ENCODE data around the gene SKA1.
"Not testable (repeated sequence)": the region's sequence is repeated elsewhere in the genome, so short reads cannot be mapped to it uniquely, and the experiment has no call there.

Gene SKA1

GRCh38 chr18:50429207-50429948 is 54.5 kb downstream of the SKA1 start:
- no peak for DNase-seq (ENCODE audit: low read depth, low spot score)

DNA sequence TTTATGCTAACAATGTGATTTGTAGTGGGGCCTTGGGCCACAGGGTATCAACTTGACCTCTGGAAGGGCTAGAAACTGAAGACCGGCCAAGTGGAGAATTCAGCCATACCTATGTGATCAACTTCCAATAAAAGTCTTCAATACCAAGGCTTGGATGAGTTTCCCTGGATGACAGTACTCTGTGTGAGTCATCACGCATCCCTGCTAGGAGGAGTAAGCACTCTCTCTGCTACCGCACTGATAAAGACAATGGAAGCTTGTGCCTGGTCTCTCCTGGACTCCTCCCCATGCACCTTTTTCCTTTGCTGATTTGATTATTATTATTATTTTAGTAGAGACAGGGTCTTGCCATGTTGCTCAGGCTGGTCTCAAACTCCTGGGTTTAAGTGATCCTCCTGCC is 58.1 kb downstream of the SKA1 start:
- DNase-seq (ENCODE audit: low read depth, low spot score), result no peak

DNA sequence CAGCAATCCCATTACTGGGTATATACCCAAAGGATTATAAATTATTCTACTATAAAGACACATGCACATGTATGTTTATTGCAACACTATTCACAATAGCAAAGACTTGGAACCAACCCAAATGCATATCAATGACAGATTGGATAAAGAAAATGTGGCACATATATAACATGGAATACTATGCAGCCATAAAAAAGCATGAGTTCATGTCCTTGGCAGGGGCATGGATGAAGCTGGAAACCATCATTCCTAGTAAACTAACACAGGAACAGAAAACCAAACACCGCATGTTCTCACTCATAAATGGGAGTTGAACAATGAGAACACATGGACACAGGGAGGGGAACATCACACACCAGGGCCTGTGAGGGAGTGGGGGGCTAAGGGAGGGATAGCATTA is 61.9 kb downstream of the SKA1 start:
- not testable (repeated sequence) for DNase-seq (ENCODE audit: low read depth, low spot score)

GRCh38 chr18:50439460-50440015 is 64.7 kb downstream of the SKA1 start:
- no peak for DNase-seq (ENCODE audit: low read depth, low spot score)

GRCh38 chr18:50441016-50441415 is 66.2 kb downstream of the SKA1 start:
- no peak for DNase-seq (ENCODE audit: low read depth, low spot score)

- DNase-seq (ENCODE audit: low read depth, low spot score), result no peak
Observed at GRCh38 chr18:50441501-50441900, 66.7 kb downstream of the SKA1 start.
